Nephron progenitor cell (in vitro differentiated cells): ENCODE data around the gene PIP5KL1.

ENCODE experiments used
- DNase-seq: peaks from one replicate; pipeline ENCODE4 v3.0.0; 2021
- H3K27ac Mint-ChIP-seq: 2 replicates; pipeline ENCODE4 v1.8.0; 2021; ENCODE audit warnings: mild to moderate bottlenecking, moderate library complexity, mixed read lengths
- H3K27me3 Mint-ChIP-seq: 2 replicates; pipeline ENCODE4 v1.8.0; 2021; ENCODE audit warnings: mild to moderate bottlenecking, low read depth, mixed read lengths; ENCODE audit not compliant: poor library complexity
- H3K36me3 Mint-ChIP-seq: 2 replicates; pipeline ENCODE4 v1.8.0; 2021; ENCODE audit warnings: low read depth, mixed read lengths
- H3K4me1 Mint-ChIP-seq: 2 replicates; pipeline ENCODE4 v1.8.0; 2021; ENCODE audit warnings: mixed read lengths
- H3K4me3 Mint-ChIP-seq: 2 replicates; pipeline ENCODE4 v1.8.0; 2021; ENCODE audit warnings: mild to moderate bottlenecking, moderate library complexity, mixed read lengths
- H3K9me3 Mint-ChIP-seq: 2 replicates; pipeline ENCODE4 v1.8.0; 2021; ENCODE audit warnings: mild to moderate bottlenecking, moderate library complexity, mixed read lengths
- TF ChIP-seq, protein P1 (sequence below): fragments of 200-600 bp; sonication (generic); IDR thresholded peaks from 2 replicates; pipeline ENCODE4 v1.5.0; 2021; ENCODE audit warnings: antibody characterized with exemption

PIP5KL1 gene

DNA sequence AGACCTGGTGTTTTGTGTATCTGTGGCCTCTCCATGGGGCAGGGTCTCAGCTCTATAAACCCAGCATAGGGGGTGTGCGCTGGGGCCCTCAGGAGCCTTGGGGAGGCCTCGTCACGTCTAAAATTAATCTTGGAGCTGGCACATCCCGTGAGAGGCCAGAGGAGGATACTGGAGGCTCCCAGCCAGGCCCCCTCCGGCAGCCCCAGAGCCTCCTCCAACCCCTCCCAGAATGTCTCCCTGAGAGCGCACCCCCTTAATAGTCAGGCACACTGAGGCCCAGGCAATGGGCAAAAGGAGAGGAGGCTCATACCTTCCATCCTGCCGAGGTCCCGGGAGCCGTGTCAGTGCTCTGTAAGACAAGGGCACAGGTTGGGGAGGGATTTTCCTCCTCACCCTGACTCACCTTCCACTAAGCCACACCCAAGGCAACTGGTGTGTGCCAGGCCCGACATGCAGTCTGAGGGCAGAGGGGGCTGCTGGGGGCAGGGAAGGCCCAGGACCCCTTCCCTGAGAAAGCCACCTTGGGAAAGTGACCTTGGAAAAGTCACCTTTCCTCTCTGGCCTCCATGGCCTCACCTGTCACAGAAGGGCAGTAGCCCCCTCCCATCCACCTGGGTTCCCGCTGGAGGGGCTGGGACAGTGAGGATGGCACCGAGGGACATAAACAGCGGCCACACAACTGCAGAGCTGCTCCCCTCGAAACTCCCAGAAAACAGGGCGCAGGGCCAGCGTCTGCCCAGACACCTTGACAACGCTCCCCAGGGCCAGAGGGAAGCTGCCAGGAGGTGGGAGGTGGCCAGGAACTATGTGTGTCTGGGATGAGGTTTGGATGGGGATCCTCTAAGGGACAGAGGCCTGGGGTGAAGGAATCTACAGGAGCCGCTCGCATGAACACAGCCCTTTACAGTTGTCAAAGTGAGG, 56.0 kb downstream of the PIP5KL1 start:
- no peaks in the 10 kb centered on the region for H3K27me3 Mint-ChIP-seq
- H3K27ac Mint-ChIP-seq = no peak overlapping the region
- no peaks in the 10 kb centered on the region for H3K9me3 Mint-ChIP-seq
- H3K36me3 Mint-ChIP-seq = peaks cover 5% of the 10 kb centered on the region
- no peak for DNase-seq
- peaks cover 59% of the 10 kb centered on the region for H3K4me1 Mint-ChIP-seq
- no peak overlapping the region for H3K4me3 Mint-ChIP-seq
- TF ChIP-seq, protein P1, sequence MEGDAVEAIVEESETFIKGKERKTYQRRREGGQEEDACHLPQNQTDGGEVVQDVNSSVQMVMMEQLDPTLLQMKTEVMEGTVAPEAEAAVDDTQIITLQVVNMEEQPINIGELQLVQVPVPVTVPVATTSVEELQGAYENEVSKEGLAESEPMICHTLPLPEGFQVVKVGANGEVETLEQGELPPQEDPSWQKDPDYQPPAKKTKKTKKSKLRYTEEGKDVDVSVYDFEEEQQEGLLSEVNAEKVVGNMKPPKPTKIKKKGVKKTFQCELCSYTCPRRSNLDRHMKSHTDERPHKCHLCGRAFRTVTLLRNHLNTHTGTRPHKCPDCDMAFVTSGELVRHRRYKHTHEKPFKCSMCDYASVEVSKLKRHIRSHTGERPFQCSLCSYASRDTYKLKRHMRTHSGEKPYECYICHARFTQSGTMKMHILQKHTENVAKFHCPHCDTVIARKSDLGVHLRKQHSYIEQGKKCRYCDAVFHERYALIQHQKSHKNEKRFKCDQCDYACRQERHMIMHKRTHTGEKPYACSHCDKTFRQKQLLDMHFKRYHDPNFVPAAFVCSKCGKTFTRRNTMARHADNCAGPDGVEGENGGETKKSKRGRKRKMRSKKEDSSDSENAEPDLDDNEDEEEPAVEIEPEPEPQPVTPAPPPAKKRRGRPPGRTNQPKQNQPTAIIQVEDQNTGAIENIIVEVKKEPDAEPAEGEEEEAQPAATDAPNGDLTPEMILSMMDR = no peak

DNA sequence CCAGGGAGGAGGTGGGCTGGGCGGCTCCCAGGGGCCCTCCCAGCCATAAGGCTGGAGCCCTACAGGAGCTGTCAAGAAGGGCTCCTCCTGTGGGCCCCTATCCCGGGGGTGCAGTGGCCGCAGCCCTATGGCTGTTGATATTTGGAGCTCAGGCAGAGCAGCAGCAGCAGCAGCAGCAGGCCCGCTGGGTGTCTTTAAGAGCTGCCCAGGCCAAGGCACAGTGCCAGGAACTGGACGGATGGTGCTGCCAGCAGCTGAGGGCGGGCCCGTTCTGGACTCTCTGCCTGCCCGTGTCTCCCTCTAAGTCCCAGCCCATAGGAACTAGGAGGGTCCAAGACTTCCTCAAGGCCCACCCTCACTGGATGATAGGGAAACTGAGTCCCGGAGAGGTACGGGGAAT, 56.7 kb downstream of the PIP5KL1 start:
- no peaks in the 10 kb centered on the region for H3K27me3 Mint-ChIP-seq
- H3K9me3 Mint-ChIP-seq = no peaks in the 10 kb centered on the region
- TF ChIP-seq, protein P1 = no peak
- peaks cover 60% of the 10 kb centered on the region for H3K4me1 Mint-ChIP-seq
- H3K36me3 Mint-ChIP-seq = peaks cover 5% of the 10 kb centered on the region
- H3K4me3 Mint-ChIP-seq = no peak overlapping the region
- no peak overlapping the region for H3K27ac Mint-ChIP-seq
- no peak for DNase-seq

DNA sequence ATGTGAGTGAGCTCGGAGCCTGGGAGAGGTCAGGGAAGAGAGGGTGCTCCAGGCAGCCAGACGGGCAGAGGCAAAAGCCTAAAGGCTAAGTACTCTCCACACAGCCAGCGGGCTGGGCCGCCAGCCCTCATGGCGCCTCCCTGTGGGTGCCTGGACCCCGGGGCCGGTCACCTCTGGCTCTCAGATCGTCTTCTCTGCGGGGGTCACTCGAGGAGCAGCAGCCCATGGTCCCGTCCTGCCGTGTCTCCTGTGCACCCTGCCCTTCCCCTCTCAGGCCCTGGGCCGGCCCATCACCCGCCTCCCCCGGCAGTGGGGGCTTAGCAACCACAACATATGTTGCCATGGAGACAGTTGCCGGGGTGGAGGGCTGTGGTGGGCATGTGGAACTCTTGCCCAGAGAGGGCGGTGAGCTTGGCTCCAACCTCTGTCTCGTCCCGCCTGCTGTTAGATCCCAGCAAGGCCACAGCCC, 57.3 kb downstream of the PIP5KL1 start:
- TF ChIP-seq, protein P1 = no peak
- peak; percentile 44 for DNase-seq
- Mint-ChIP-seq H3K27ac (no peak overlapping the region), H3K4me1 (peaks cover 60% of the 10 kb centered on the region), H3K36me3 (peaks cover 5% of the 10 kb centered on the region), H3K9me3 (no peaks in the 10 kb centered on the region), H3K4me3 (no peak overlapping the region), H3K27me3 (no peaks in the 10 kb centered on the region)

DNA sequence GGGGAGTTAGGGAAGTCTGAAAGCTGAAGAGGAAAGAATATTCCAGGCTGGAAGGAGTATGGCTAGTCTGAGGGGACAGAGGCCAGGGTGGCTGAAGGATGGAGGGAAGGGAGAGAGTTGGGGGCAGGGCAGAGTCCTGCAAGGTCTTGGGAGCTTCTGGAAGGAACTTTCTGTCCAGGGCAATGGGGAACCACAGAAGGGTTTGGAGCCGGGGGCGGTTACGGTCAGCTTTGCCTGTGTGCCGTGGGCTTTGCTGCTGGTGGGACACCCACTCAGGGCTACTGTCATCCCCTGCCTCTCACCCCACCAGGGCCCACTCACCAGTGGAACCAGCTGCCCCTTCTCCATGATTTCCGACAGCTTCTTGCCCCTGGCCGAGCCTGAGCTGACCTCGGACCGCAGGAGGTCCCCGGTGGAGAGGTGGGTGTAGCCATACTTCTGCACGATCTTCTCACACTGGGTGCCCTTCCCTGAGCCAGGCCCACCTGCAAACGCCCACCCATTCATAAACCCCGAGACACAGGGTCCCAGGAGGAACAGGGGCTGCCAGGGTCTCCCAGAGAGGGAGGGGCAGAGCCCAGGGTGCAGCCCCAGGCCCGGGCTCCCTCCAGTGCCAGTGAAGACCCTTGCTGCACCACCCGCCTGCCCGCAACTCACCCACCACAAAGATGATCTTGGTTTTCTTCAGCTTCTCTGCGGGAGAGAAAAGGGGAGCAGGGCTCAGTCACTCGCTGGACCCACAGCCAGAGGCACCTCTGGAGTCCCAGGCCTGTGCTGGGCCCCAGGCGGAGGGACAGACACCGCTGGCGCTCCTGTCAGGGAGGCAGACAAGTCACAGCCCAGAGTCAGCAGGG, 58.0 kb downstream of the PIP5KL1 start:
- Mint-ChIP-seq H3K4me3 (no peak overlapping the region), H3K27me3 (no peaks in the 10 kb centered on the region), H3K4me1 (peaks cover 59% of the 10 kb centered on the region), H3K36me3 (peaks cover 5% of the 10 kb centered on the region), H3K27ac (no peak overlapping the region), H3K9me3 (no peaks in the 10 kb centered on the region)
- DNase-seq = no peak
- TF ChIP-seq, protein P1 = no peak

DNA sequence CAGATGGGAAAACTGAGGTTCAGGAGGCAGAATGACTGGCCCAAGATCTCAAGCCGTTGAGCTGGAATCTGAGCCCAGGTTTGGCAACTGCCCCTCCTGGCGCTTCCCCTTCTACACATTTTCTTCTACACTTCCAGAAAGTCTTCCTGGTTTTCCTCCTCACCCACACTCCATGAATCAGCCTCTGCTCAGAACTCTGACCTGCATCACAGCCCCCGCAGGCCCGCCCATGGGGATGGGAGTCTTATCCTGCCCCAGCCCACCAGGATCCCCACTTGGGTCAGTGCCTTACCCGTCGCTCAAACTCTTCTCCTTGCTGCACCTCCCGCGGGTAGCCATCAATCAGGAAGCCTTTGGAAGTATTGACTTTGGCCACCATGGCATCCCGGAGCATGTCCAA, 59.0 kb downstream of the PIP5KL1 start:
- Mint-ChIP-seq H3K4me3 (no peak overlapping the region), H3K36me3 (peaks cover 5% of the 10 kb centered on the region), H3K27me3 (no peaks in the 10 kb centered on the region), H3K4me1 (peaks cover 57% of the 10 kb centered on the region), H3K27ac (no peak overlapping the region), H3K9me3 (no peaks in the 10 kb centered on the region)
- no peak for DNase-seq
- TF ChIP-seq, protein P1 = no peak
